HG03135 (cell line): Measurements from ENCODE around the gene SPPL2C.

Source experiments
- ATAC-seq: cut with Tn5 transposase; IDR thresholded peaks from one replicate; pipeline ENCODE4 v1.9.1; 2021; ENCODE audit warnings: mild to moderate bottlenecking, moderate library complexity; ENCODE audit not compliant: unreplicated experiment

The SPPL2C gene

DNA sequence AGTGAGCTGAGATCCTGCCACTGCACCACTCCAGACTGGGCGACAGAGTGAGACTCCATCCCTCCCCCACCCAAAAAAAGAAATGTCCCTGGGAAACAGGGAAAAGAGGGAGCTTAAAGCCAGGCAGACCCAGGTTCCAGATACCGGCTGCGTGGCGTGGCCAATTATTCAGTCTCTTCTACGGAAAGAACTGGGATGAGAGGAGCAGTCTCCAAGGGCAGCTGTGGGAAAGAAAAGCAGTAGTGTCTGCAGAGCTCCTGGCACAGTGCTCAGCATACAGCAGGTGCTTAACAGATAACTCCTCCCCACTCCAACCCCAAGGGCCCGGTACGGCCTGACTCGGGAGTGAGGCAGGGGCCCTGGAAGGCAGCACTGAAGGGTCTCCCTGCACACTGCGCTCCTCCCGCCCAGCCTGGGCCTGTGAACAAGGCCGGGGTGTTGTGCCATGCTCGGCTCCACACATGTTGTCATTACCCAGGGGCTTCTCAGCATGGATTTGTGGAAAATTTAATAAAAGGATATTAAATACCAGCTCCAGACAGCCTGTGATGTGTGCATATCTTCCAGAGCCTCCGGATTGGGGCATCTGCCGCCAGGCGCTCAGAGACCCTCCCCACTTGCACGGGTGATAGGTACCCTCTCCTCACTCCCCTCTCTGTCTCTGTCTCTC, 17.6 kb upstream of the SPPL2C start:
- ATAC-seq: no peak

DNA sequence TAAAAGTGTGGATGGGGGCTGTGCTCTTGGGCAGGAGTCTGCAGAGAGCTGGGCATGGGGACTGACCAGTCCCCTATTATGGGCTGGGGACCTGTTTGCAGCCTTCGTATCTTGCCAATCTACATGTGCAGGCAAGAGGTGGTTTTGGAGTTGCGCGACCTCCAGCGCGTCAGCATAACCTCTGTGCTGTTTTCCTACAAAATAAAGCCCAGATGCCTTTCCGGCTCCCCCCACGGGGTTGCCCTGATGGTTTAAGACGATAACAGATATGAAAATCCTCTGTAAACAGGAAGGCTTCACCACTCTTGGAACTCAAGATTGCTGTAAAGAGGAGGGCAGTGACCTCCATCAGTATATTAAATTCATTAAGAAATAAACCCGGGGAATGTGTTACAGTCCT, 16.5 kb upstream of the SPPL2C start:
- ATAC-seq: no peak

DNA sequence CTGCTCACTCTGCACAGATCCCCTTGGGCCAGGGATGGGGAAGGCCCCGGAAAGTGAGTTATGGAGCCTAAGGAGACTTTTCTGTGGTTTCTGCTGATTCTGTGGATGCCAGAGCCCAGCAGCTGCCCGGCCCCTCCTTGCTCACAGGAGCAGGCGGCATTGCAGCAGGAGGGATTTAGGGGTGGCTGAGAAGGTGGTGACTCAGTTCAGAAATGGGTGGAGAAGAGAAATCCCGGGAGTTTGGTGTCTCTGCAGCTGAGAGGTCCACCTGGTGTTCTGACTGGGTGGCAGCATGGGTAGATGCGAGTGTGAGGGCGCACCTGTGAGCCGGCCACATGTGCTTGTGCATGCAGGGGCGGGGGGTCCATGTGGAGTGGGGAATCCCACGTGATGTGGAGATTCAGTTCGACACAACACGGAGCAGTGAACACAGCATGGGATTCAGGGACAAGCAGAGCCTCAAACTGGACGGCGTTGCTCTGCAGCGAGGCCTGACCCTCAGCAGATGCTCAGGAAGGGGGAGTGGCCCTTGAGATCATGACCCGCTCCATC, 16.0 kb upstream of the SPPL2C start:
- no peak for ATAC-seq

DNA sequence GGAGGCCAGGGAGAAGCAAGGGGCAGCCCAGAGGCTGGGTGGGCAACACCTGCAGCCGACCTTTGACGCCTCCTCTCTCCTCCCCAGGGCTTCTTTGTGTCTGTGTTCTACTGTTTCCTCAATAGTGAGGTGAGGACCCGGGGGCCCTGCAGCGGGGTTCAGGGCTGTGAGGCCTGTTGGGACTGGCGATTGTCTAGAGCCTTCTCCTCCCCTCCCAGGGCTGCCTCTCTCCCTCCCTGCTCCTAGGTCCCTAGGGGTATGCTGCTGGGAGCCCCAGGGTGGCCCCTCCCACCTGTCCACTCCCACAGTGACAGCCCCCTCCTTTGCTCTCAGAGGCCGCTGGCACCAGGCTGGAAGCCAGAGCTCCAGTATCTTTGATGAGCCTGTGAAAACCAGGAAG, 10.8 kb upstream of the SPPL2C start:
- no peak for ATAC-seq

DNA sequence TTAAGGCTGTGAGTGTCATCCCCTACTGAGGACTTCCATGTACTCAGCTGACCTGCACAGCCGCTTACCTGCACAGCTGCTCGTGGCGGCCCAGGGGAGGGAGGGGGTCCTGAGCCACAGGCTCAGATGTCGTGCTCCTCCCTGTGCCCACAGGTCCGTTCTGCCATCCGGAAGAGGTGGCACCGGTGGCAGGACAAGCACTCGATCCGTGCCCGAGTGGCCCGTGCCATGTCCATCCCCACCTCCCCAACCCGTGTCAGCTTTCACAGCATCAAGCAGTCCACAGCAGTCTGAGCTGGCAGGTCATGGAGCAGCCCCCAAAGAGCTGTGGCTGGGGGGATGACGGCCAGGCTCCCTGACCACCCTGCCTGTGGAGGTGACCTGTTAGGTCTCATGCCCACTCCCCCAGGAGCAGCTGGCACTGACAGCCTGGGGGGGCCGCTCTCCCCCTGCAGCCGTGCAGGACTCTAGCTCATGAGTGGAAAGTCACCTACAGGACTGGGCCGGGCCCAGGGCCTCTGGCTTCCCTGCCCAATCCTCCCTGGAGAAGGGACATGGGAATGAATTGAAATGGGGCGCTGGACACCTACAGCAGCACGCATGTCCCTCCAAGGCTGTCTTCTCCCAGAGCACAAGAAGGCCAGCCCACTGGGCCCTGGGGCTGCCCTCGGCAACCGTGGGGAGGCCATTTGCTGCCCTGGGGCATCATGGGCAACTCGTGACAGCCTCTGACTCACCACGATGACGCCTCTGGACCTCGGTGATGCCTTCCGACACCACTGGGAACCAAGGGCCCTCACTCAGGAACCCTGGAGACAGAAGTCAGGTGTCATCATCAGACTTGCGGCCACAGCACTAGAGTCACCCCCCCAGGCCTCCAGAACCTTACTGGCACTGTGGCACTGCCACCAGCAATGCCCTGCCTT, 9.9 kb upstream of the SPPL2C start:
- no peak for ATAC-seq

DNA sequence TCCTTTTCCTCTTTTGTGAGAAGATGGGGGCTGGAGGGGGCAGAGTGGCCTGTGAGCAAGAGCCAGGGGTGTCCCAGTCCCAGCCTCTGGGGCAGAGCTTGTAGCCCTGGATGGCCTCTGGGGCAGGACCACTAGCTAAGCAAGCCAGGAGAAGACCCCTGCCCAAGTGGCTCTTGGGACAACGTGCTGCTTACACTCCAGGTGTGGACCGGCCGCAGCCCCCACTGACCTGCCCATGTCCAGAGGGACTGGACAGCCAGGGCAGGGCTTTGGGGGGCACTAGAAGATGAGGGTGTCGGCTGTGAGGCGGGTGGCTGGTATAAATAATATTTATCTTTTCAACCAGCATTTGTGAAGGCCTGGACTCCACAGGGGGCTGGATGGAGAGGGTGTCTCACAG, 9.2 kb upstream of the SPPL2C start:
- no peak for ATAC-seq

DNA sequence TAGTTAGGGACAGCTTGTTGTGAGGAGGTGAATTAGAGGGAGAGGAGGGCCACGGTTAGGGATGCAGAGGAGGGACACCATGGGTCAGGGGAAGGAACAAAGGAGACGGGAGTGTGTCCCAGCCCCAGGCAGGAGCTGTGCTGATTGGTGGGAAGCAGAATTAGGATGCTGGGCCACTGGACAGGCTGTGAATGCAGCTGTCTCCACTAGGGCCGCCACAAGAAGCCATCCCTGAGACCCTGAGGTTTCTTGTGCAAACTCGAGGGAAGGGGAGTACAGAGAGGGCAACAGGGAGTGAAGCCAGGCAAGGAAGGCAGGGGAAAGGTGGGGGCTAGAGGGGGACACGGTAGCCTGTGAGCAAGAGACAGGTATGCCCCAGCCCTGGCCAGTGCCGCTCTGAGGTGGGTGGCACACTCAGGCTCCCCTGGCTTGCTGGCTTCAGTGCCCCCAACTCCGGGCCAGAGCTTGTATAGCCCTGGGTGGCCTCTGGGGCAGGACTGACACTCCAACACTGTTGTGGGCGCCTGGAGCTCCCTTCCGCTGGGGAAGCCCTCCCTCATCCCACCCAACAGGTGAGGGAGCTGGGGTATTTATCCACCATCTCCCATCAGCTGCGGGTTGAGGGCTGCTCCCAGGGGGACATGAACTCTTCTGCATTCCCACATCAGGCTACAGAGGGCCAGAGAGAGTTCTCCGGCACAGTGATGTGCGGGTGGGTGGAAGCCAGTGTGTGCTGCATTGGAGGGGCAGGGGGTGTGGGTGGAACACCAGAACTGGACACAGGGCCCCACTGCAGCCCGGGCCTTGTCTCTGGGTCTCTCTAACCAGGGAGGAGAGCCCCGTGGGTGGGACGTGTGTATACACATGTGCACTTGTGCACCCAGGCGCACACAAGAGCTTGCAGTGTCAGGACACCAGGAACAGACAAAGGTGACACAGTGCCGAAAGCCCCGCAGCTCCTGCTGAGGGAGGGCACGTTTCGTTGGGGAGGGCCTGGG, 8.3 kb upstream of the SPPL2C start:
- ATAC-seq: no peak

DNA sequence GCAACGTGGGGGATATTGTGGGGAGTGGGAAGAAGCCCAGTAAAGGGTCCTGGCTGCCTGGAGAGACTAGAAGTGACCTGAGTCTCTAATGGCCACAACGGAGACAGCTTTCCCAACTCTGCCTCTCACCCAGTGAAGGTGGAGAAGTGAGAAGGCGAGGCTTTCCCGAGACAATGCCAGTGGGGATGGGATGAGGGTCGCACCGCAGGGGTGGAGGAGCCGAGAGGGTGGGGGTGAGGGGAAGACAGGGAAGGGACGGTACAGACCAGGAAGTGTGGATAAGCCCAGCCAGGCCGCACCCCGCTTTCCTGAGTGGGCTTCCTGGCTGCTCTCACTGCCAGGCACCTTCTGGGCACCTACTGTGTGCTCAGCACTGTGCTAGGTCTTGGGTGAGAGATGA, 7.5 kb upstream of the SPPL2C start:
- no peak for ATAC-seq

DNA sequence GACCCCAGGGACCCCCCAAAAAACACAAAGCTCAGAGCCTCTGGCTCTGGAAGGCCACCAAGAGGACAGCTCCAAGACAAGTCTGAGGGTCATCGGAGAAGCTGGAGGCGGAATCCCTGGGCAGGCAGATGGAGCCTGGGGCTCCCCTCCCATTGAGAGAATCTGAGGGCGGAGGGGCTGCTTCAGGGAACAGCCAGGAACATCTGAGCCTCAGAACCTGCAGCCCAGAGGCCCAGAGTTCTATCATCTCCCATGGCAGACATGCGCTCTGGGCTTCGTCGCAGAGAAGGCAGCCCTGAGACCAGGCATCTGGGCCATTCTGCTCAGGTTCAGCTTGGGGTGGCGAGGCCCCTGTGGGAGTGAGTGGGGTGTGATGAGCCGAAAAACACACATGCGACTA, 7.1 kb upstream of the SPPL2C start:
- ATAC-seq: no peak

DNA sequence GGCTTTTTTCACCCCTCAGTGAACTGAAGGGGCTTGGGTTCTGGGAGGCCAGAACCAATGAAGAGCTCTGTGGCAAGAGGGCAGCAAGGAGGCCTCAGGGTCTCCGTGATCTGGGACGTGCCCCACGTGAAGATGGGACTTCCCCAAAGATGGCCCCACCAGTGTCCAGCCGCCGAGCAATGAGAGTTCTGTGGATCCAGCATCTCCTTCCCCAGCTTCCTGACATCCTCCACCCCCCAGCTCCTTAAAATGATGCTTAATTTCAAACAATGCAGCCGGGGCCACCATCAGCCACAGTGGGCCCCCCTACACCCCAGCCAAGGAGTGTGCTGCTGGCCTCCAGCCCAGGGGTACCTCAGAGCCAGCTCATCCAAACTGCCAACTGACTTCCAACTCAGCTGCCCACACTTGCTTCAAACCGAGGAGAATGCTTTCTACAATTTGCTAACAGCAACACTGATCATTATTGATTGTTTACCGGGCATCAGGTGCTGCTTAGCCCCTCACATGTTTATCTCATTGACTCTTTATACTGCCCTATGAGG, 5.9 kb upstream of the SPPL2C start:
- no peak for ATAC-seq

DNA sequence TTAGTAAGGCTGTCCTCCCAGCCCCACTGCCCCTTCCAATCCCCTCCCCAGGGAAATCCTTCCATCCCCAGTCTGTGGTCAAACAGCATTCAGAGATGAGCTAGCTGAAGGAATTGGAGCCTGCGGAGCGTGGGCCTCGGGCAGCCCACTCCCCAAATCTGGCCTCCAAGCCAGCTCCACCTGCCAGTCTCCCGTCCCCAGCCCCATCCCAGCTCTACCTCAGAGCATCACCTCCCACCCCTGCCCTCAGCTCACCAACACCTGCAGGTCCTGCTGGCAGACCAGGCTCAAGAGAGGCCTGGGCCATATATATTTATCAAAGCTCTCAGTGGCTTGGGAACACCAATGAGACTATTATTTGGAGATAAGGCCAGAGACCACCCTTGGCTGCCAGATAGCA, 5.2 kb upstream of the SPPL2C start:
- ATAC-seq: no peak

DNA sequence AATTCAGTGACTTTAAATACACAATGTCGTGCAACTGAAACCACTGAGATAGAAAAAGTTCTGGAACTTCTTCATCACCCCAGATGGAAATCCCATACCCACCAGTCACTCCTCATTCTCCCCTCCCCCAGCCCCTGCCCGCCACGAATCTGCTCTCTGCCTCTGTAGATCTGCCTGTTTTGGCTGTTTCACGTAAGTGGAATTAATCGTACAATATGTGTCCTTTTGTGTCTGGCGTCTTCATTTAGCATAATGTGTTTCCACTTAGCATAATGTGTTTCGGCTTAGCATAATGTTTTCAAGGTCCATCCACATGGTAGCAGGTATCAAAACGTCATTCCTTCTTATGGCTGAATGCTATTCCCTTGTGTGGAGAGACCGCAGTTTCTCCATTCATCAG, 3.5 kb upstream of the SPPL2C start:
- no peak for ATAC-seq

DNA sequence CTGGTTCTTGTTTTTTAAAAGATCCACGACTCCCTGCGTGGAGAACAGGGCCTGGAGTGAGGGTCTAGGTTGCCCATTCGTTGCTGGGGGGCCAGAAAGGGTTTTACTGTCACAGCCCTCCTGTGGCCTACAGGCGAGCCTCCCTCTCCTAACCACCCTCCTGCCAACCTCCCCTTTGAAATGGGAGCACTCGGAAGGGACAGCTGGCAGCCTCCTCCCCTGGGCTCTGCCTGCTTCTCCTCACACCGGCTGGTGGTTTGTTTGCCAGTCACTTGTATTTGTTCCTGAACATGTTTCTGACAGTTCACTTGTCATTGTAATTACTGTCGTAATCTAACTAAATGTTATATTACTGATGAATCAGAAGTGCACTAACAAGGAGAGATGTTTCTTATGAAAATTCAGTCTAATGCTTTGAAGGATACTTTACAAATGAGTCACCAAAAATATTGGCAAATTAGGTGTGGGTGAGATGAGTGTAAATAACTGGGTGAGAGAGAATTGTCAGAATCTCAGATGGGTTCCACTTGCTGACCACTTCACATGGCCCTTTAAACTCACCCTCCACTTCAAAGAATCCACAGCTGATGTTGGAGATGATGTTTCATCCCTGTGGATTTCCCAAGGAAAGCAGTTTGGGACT, 2.7 kb upstream of the SPPL2C start:
- no peak for ATAC-seq

DNA sequence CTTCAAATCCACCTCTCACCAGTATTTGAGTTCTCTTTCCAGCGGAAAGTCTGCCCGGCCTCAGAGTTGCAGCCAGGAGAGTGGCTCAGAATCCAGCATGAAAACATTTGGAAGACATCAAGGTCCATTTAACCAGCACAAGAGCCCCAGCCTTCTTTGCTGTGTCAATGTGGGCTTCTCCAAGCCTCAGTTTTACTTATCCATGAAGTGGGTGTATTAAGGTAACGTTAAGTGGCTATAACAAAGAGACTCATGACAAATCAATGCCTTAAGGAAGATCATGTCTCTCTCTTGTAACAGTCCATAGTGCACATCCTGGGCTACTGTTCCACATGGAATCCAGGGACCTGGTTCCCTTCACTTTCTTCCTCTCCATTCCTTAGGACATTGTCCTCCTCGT, 959 bp upstream of the SPPL2C start:
- no peak for ATAC-seq

DNA sequence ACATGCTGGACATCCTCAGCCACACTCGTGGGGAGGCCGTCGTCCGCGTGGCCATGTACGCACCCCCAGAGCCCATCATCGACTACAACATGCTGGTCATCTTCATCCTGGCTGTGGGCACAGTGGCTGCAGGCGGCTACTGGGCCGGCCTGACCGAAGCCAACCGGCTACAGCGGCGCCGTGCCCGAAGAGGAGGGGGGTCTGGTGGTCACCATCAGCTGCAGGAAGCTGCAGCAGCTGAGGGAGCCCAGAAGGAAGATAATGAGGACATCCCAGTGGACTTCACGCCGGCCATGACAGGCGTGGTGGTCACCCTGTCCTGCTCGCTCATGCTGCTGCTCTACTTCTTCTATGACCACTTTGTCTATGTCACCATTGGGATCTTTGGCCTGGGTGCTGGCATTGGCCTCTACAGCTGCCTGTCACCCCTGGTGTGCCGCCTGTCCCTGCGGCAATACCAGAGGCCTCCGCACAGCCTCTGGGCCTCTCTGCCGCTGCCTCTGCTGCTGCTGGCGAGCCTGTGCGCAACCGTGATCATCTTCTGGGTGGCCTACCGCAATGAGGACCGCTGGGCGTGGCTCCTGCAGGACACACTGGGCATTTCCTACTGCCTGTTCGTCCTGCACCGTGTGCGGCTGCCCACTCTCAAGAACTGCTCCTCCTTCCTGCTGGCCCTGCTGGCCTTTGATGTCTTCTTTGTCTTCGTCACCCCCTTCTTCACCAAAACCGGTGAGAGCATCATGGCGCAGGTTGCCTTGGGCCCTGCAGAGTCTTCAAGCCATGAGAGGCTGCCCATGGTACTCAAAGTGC, 900 bp downstream of the SPPL2C start:
- ATAC-seq: no peak

DNA sequence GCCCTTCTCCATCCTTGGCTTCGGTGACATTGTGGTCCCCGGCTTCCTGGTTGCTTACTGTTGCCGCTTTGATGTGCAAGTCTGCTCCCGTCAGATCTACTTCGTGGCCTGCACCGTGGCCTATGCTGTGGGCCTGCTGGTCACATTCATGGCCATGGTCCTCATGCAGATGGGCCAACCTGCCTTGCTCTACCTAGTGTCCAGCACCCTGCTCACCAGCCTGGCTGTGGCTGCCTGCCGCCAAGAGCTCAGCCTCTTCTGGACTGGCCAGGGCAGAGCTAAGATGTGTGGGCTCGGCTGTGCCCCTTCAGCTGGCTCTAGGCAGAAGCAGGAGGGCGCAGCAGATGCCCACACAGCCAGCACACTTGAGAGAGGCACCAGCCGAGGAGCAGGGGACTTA, 1.5 kb downstream of the SPPL2C start:
- ATAC-seq: no peak

DNA sequence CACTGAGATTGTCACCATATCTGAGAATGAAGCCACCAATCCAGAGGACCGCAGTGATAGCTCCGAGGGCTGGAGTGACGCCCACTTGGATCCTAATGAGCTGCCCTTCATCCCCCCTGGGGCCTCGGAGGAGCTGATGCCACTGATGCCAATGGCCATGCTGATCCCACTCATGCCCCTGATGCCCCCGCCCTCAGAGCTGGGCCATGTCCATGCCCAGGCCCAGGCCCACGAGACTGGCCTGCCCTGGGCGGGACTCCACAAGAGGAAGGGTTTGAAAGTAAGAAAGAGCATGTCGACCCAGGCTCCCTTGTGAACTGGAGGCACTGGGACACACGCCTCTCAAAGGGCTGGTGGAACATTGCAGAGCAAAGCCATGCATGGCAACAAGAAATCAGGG, 2.0 kb downstream of the SPPL2C start:
- no peak for ATAC-seq

DNA sequence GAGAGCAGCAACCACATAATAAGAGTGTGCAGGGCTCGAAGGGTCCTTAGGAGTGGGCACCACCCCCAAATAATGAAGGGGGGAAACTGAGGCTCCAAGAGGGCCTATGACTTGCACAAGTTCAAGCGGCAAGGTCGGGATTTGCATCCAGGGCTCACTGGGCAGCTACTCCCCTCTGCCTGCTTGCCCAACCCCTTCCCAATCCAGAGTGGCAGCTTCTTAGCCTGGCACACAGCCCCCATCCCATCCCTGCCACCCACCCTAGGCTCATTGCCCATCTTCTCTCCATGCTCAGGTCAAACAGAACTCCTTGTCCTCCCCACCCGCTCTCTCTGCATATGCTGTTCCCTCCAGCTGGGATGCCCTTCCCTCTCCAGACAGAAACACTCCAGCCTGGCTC, 2.4 kb downstream of the SPPL2C start:
- ATAC-seq: no peak

DNA sequence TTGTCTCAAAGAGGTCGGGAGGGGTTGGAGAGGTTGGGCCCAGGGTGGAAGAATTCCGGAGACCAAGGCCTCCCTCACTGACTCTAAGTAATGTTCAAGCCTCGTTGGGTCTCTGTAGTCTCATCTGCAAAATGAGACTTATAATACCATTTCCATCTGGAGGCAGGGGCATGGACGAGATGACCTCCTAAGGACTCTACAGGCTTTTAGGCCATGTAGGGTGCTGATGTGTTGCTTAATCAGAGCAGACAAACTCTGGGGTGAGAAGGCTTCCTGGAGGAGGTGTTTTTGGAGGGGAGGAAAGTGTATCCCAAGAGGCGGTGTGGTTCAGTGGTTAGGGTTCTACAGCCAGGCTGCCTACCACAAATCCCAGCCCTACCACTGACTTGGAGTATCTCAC, 3.1 kb downstream of the SPPL2C start:
- no peak for ATAC-seq
